K562 (cell line): Measurements from ENCODE around the gene YPEL2. TPM values are rescaled to one million over a fixed set of nuclear protein-coding genes. Genes with fewer than 3 reads are reported as not detected.

Experiments
- ARID2 ChIP-seq: fragments of 450-650 bp; IDR thresholded peaks from 2 replicates; pipeline ENCODE4 v1.6.1; 2017; ENCODE audit warnings: antibody characterized with exemption, mild to moderate bottlenecking
- ARNT ChIP-seq, 2 experiments: fragments of 450-650 bp; IDR thresholded peaks; 2 replicates each; pipeline ENCODE4 v1.6.1; 2016; ENCODE audit warnings: mild to moderate bottlenecking in 1 of 2
- CBX2 ChIP-seq: fragments of 200-600 bp; sonication (generic); IDR thresholded peaks from one replicate; pipeline ENCODE4 v1.6.1; 2012; ENCODE audit warnings: mild to moderate bottlenecking, low read length, inconsistent platforms; ENCODE audit not compliant: insufficient read depth, poor library complexity, severe bottlenecking
- CBX3 ChIP-seq, 2 experiments: IDR thresholded peaks; 1 replicate in 1 of 2; 2 replicates in 1 of 2; pipeline ENCODE4 v1.6.1; 2012; ENCODE audit warnings: inconsistent platforms in 2 of 2, low read length in 2 of 2, borderline replicate concordance in 1 of 2, control low read depth in 1 of 2
- CCNT2 ChIP-seq: IDR thresholded peaks from 2 replicates; pipeline ENCODE4 v1.6.1; 2011; ENCODE audit warnings: borderline replicate concordance, low read depth, mild to moderate bottlenecking, moderate library complexity, mixed read lengths, low read length; ENCODE audit not compliant: insufficient read length; ENCODE audit errors: extremely low read depth
- CHCHD3 ChIP-seq: fragments of 250-450 bp; sonication (Bioruptor Pico); IDR thresholded peaks from 2 replicates; pipeline ENCODE4 v2.1.2; 2022; ENCODE audit warnings: mild to moderate bottlenecking
- FOXM1 ChIP-seq, 2 experiments: fragments of 450-650 bp in 1 of 2; sonication (generic) in 1 of 2; formaldehyde crosslinking in 1 of 2; IDR thresholded peaks; 2 replicates each; pipeline versions ENCODE4 v1.6.1 to v1.9.0; 2017 to 2022; ENCODE audit warnings: low read depth in 2 of 2, mild to moderate bottlenecking in 2 of 2, missing genetic modification reagents in 1 of 2, moderate library complexity in 1 of 2
- MAZ ChIP-seq, 2 experiments: fragments of 450-650 bp in 1 of 2; sonication (generic) in 1 of 2; formaldehyde crosslinking; IDR thresholded peaks in 1 of 2; conservative IDR thresholded peaks in 1 of 2; 2 replicates each; pipeline versions ENCODE4 v1.4.0 to v1.5.0; 2020; ENCODE audit warnings: mild to moderate bottlenecking in 1 of 2, missing genetic modification reagents in 1 of 2
- MTA3 ChIP-seq: fragments of 450-650 bp; formaldehyde crosslinking; IDR thresholded peaks from 2 replicates; pipeline ENCODE4 v1.6.1; 2017; ENCODE audit warnings: mild to moderate bottlenecking, borderline replicate concordance
- MYC ChIP-seq, 2 experiments: fragments of 250-450 bp in 1 of 2; sonication (Bioruptor Pico) in 1 of 2; IDR thresholded peaks; 2 replicates each; pipeline versions ENCODE4 v1.5.1 to v1.6.1; 2012 to 2021; ENCODE audit warnings: low read depth in 2 of 2, borderline replicate concordance in 1 of 2, improper control_type of control experiment in 1 of 2, low read length in 1 of 2, mild to moderate bottlenecking in 1 of 2, moderate library complexity in 1 of 2
- NCOA6 ChIP-seq: fragments of 450-650 bp; IDR thresholded peaks from 2 replicates; pipeline ENCODE4 v1.6.1; 2017; ENCODE audit warnings: mild to moderate bottlenecking
- RAD21 ChIP-seq, 2 experiments: fragments of 250-450 bp in 1 of 2; fragments of 450-650 bp in 1 of 2; sonication (Bioruptor Pico) in 1 of 2; formaldehyde crosslinking in 1 of 2; IDR thresholded peaks in 1 of 2; conservative IDR thresholded peaks in 1 of 2; 2 replicates each; pipeline versions ENCODE4 v1.4.0 to v1.8.0; 2020 to 2022; ENCODE audit warnings: mild to moderate bottlenecking in 2 of 2, moderate library complexity in 1 of 2
- RB1 ChIP-seq: fragments of 450-650 bp; IDR thresholded peaks from 2 replicates; pipeline ENCODE4 v1.6.1; 2017; ENCODE audit warnings: low read depth, mild to moderate bottlenecking
- RFX7 ChIP-seq: fragments of 250-450 bp; sonication (Bioruptor Pico); IDR thresholded peaks from 2 replicates; pipeline ENCODE4 v1.5.1; 2021; ENCODE audit warnings: mild to moderate bottlenecking
- RHOXF2B ChIP-seq: fragments of 250-450 bp; sonication (Bioruptor Pico); conservative IDR thresholded peaks from 2 replicates; pipeline ENCODE4 v1.5.1; 2021
- SMC3 ChIP-seq: conservative IDR thresholded peaks from 2 replicates; pipeline ENCODE4 v1.6.1; 2011; ENCODE audit warnings: low read depth, low read length, improper control_type of control experiment; ENCODE audit not compliant: insufficient read depth
- STAG1 ChIP-seq: sonication (generic); formaldehyde crosslinking; IDR thresholded peaks from 2 replicates; pipeline ENCODE4 v1.5.0; 2020; ENCODE audit warnings: missing genetic modification reagents, borderline replicate concordance
- ZNF133 ChIP-seq: fragments of 250-450 bp; sonication (Bioruptor Pico); IDR thresholded peaks from 2 replicates; pipeline ENCODE4 v1.4.0; 2020; ENCODE audit warnings: mild to moderate bottlenecking
- ZNF239 ChIP-seq: fragments of 250-450 bp; sonication (Bioruptor Pico); IDR thresholded peaks from 2 replicates; pipeline ENCODE4 v1.4.0; 2020; ENCODE audit warnings: mild to moderate bottlenecking
- polyA plus RNA-seq, 8 experiments: library from polyadenylated mRNA; depleted of rRNA in 4 of 8; stranded (reverse) in 5 of 8; unstranded in 3 of 8; fragments of >200 nt; fragmentation: Nextera tagmentation in 2 of 8; fragmentation: Illumina TruSeq in 1 of 8; extraction: Ambion mirVana in 2 of 8; extraction: Trizol in 1 of 8; gene quantifications; 2 replicates each; pipeline versions ENCODE4 v1.2.1 to v1.2.3, GENCODE V29; 2011 to 2014; ENCODE audit warnings: inconsistent platforms in 1 of 8, missing spikeins in 1 of 8
- total RNA-seq, 7 experiments: library from RNA; depleted of rRNA in 6 of 7; stranded (reverse); fragments of >200 nt in 6 of 7; fragmentation: Illumina TruSeq in 2 of 7; extraction: Trizol in 2 of 7; gene quantifications; 2 replicates each; pipeline versions ENCODE4 v1.2.1 to v1.2.3, GENCODE V29; 2011 to 2021; ENCODE audit warnings: low replicate concordance in 1 of 7
- TF ChIP-seq, protein P1 (sequence below): sonication (generic); IDR thresholded peaks from 2 replicates; pipeline ENCODE4 v1.6.1; 2016

Gene YPEL2
- total and polyA plus RNA-seq, 9 of the 15 experiments (the other 6 are each of a cell fraction or from before 2014, with no cell fraction given) = 0.11 to 2.4 (median 0.47) TPM

DNA sequence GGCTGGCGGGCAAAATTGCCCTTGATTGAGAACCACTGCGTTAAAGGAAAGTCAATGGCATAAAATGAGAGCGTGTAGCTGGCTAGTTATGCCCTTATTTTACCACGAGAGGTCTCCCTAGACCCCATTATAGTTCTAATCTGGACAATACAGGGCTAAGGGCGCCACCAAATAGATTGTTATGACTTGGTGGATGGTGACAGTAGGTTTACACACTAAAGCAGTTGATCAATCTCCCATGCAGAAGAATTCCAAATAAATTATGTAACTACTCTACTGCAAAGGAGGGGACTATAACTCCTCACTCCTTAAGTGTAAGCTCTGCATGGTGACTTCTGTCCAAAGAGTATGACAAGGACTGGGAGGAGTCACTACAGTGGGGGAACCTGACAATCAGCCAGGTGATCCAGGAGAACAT, 20.4 kb upstream of the YPEL2 start (continued):
- TF ChIP-seq CBX3 (IDR thresholded peaks at IDR 0.05; ENCODE audit: borderline replicate concordance in 1 of 2, low read length in 2 of 2) = 0 out of 3 replicates have a peak, but pooled peaks of 1 of the 2 experiments have one; percentile 18
- TF ChIP-seq CCNT2 = no peak
- no peak for TF ChIP-seq RHOXF2B
- peak; percentile 54; the same call in 1 of the 2 replicates for TF ChIP-seq ARID2
- no peak for TF ChIP-seq ZNF133 (CRISPR knock-in tag)
- peak; percentile 94 to 95 for TF ChIP-seq RAD21 (CRISPR knock-in tag; conservative IDR thresholded peaks at IDR 0.05 in 1 of 2, IDR thresholded peaks at IDR 0.05 in 1 of 2)
- peak; percentile 34; the same call in 1 of the 2 replicates for TF ChIP-seq MTA3
- 0 out of 2 replicates have a peak, but pooled peaks have one; percentile 25 for TF ChIP-seq MYC (IDR thresholded peaks at IDR 0.05; ENCODE audit: low read depth, low read length)
- no peak for TF ChIP-seq MYC (CRISPR knock-in tag; IDR thresholded peaks at IDR 0.05; ENCODE audit: borderline replicate concordance, low read depth)
- TF ChIP-seq CHCHD3 (CRISPR knock-in tag) = no peak
- 0 out of 4 replicates have a peak, but pooled peaks of 1 of the 2 experiments have one; percentile 14 for TF ChIP-seq MAZ (CRISPR knock-in tag; conservative IDR thresholded peaks at IDR 0.05 in 1 of 2, IDR thresholded peaks at IDR 0.05 in 1 of 2)
- TF ChIP-seq CBX2 = no peak
- TF ChIP-seq RFX7 (CRISPR knock-in tag) = no peak
- no peak for TF ChIP-seq ZNF239 (CRISPR knock-in tag)
- 0 out of 4 replicates have a peak, but pooled peaks of 1 of the 2 experiments have one; percentile 39 for TF ChIP-seq ARNT (IDR thresholded peaks at IDR 0.05)
- peak; percentile 28; the same call in 1 of the 2 replicates for TF ChIP-seq RB1
- peak; percentile 82 for TF ChIP-seq SMC3
- TF ChIP-seq, protein P1, sequence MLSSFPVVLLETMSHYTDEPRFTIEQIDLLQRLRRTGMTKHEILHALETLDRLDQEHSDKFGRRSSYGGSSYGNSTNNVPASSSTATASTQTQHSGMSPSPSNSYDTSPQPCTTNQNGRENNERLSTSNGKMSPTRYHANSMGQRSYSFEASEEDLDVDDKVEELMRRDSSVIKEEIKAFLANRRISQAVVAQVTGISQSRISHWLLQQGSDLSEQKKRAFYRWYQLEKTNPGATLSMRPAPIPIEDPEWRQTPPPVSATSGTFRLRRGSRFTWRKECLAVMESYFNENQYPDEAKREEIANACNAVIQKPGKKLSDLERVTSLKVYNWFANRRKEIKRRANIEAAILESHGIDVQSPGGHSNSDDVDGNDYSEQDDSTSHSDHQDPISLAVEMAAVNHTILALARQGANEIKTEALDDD = peak; percentile 57; the same call in 1 of the 2 replicates
- TF ChIP-seq NCOA6 = no peak
- no peak for TF ChIP-seq FOXM1 (IDR thresholded peaks at IDR 0.05; ENCODE audit: low read depth)
- no peak for TF ChIP-seq FOXM1 (CRISPR knock-in tag; IDR thresholded peaks at IDR 0.05; ENCODE audit: low read depth)
- TF ChIP-seq STAG1 (CRISPR knock-in tag) = peak; percentile 73; the same call in 1 of the 2 replicates
